Tongue (tissue), 2 donors: ENCODE data around the gene UNC13B. TPM values are rescaled to one million over a fixed set of nuclear protein-coding genes. Genes with fewer than 3 reads are reported as not detected.
"Not testable (repeated sequence)": the region's sequence is repeated elsewhere in the genome, so short reads cannot be mapped to it uniquely, and the experiment has no call there.

ENCODE experiments used
- DNase-seq: peaks from one replicate; pipeline ENCODE4 v3.0.0-alpha.2; 2015
- total RNA-seq: library from RNA; depleted of rRNA; stranded (reverse); fragments of >200 nt; gene quantifications from one replicate; pipeline ENCODE4 v1.2.3, GENCODE V29; 2014

UNC13B gene
- total RNA-seq, 1 donor from 2014 or later: 33.0 TPM

DNA sequence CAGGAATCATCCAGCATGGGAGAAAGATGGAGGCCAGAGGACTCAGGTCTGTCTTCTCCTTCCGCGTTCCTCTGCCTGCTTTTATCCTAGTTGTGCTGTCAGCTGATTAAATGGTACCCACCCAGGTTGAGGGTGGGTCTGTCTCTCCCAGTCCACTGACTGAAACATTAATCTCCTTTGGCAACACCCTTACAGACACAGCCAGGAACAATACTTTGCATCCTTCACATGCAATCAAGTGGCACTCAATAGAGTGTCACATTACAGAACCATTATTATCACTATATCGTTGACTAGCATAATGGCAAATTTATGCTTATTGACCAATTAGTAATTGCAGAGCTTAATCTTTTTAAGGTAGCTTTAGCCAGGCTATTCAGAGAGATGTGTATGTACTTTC is 64.8 kb downstream of the UNC13B start:
- no peak for DNase-seq

DNA sequence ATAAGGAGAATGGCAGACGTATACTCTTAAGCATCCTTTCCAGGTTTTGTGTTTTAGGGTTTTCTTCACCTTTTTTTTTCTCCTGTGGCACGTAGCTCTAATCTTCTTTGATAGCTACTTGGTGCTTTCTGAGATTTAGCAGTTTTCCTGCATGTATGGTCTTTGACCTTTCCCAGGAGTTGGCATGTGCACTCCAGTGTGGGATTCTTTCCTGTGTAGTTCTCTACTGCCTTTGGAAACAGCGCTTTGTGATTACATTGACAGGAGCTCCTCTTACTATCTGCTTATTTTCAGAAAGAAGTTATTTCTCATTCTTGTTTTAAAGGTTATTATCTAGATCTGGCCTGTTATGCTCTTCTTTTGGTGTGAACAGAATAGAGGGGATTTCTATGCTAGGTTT is 65.5 kb downstream of the UNC13B start:
- no peak for DNase-seq

DNA sequence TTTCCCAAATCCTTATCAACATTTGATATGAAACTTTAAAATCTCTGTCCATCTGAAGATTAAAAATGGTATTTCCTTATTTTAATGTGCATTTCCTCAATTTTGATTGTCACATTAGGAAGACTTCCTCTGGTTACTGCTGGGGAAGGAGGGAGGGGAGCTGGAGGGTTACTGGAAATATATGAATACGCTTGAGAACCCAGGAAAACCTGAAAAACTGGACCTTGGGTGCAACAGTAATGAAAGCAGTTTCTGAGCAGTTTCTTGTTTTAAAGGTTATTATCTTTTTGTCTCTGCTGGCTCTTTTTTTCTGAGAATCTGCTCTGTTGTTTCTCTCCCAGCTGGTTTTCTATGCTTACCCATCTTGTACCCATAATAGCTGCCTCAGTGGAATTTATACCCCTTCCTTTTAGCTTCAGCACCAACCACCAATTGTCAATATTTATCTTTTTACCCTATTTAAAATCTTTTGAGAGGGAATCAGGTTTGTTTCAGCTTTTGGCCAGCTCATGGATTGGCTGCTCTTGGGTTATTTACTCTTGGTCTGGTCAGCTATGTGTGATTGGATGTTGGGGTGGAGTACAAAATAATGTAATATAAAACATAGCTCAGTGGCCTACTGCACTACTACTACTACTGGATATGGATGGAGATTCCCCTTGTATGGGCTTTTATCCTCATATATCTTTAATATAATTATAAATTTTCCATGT is 67.4 kb downstream of the UNC13B start:
- DNase-seq: peak; percentile 28

GRCh38 chr9:35229779-35230143 is 68.0 kb downstream of the UNC13B start:
- DNase-seq: no peak

- DNase-seq: peak; percentile 28
These were observed 71.2 kb downstream of the UNC13B start for GRCh38 chr9:35232867-35233544.

GRCh38 chr9:35236692-35237091 is 74.9 kb downstream of the UNC13B start:
- DNase-seq: no peak

- no peak for DNase-seq
These were observed 75.5 kb downstream of the UNC13B start for GRCh38 chr9:35237311-35237710.

- not testable (repeated sequence) for DNase-seq
These were observed 84.1 kb downstream of the UNC13B start for GRCh38 chr9:35245945-35246344.

- DNase-seq: no peak
These were observed 91.3 kb downstream of the UNC13B start for GRCh38 chr9:35253075-35253474.

DNA sequence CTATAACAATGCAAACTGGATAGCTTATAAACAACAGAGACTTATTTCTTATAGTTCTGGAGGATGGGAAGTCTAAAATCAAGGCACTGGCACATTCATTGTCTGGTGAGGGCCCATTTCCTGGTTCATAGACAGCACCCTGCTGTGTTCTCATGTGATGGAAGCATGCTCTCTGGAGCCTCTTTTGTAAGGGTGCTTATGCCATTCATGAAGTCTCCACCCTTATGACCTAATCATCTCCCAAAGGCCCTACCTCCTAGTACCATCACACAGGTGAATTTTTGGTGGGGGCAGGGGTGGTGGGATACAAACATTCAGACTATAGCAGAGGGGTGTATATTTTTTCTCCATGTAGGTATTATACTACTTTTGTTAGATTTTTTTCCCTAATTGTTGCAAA is 92.4 kb downstream of the UNC13B start:
- DNase-seq: no peak

GRCh38 chr9:35254984-35255857 is 93.4 kb downstream of the UNC13B start:
- DNase-seq: no peak

DNA sequence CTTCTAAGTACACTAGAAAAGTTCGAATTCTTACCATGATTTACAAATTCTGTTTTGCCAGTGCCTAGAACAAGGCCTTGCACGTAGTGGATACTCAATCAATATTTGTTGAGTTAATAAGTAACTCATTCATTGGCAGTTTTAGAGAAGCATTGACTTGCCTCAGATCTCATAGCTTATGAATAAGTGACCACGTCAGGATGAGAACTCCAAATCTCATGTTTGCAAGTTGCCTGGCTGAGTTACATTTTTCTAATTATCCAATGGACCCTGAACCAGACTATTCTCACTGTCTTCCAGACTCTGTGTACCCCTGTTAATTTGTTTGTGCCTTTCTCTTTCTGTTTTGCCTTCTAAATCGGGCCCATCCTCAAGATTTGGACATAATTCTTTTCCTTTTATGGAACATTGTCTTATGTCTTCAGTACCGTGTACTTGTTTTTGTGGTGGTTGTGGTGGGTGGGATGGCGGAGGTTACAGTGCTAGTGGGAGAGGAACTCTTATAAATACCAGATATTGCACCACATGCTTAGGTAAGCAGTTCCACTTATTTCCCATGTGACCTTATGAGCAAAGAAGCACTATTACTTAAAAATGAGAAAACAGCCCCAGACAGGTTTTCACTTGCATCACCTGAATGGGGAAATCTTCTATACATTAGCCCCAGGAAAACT is 96.3 kb downstream of the UNC13B start:
- DNase-seq: no peak

- DNase-seq: peak; percentile 90
These were observed 97.1 kb downstream of the UNC13B start for GRCh38 chr9:35258660-35259474.

- DNase-seq: no peak
These were observed 98.4 kb downstream of the UNC13B start for GRCh38 chr9:35260186-35260585.

GRCh38 chr9:35262064-35262463 is 100.3 kb downstream of the UNC13B start:
- no peak for DNase-seq

DNA sequence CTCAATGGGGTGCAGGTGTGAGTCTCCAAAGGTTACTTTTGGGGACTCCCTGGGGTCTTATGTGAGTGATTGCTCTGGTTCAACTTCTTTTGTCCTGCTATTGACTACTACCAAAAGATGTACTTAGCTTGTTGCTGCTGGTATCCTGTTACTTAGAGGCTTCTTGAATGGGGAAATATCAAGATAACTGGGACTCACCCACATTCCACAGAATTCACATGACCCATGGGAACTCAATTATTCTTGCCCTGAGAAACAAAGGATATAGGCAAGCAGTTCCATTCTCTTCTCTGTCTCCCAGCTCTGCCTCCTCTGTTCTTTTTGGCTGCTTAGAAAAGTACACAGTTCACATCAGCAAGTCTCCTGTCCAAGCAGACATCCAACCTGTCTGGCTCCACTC is 105.9 kb downstream of the UNC13B start:
- no peak for DNase-seq

DNA sequence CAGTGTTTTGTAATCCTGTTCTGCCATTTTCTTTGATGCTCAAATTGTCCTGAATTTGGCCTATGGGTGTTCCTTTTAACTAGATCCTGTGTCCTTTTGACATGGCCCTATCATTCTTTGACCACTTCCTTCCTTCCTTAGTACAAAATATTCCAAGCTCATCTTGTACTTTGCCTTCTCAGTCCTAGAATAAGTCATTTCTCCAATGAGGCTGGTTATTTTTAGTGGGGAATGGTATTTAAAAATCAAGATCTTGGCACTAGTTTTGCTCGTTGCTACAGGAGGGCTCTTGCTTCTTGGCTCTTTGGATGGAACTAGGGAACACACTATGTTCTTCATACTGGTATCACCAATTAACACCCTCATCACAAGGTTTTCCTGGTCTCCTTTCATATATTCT is 108.1 kb downstream of the UNC13B start:
- no peak for DNase-seq

GRCh38 chr9:35271637-35272036 is 109.8 kb downstream of the UNC13B start:
- no peak for DNase-seq

DNA sequence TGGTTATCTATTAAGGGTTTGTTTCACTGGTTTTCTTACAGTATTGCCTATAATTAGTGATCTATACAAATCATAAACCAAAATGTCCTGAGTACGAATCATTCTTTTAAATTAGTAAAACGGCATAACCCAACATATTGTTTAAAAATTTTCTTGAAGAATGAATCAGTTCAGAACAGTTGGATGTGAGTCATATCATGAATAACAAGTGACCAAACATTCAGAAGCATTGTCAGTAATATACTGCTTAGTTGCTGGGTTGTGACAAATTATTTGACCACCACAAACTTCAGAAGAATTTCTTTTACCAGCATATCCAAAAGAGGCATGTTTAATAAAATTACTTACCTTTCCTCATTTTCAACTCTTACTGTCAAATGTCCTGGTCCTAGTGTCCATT is 111.2 kb downstream of the UNC13B start:
- DNase-seq: no peak

GRCh38 chr9:35273591-35273990 is 111.8 kb downstream of the UNC13B start:
- DNase-seq: no peak

DNA sequence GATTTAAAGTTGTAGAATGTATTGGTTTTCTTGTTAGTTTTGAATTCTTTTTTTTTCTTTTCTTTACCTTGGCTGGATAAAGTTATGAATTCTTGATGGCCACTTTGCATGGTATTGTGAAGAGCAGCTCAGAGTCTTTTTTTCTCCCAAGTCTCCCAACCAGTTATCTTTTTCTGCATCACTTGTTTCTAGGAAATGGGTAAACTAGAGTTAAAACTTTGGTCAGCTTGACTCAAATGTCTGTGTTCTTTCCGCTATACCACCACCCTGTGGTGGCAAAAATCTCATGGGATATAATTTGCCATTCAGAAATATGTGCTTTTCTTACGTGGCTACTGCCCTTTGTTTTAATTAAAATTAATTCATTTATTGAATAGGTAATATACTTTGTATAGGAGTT is 113.2 kb downstream of the UNC13B start:
- DNase-seq: no peak

GRCh38 chr9:35277171-35277520 is 115.3 kb downstream of the UNC13B start:
- no peak for DNase-seq
